HG03139 (cell line): ENCODE data around the gene TKT.
A peak's percentile ranks its signal among the peaks of the same experiment; 100 is the strongest.
"Not testable (repeated sequence)": the region's sequence is repeated elsewhere in the genome, so short reads cannot be mapped to it uniquely, and the experiment has no call there.

Experiments used
- ATAC-seq: cut with Tn5 transposase; IDR thresholded peaks from one replicate; pipeline ENCODE4 v1.9.1; 2021; ENCODE audit not compliant: unreplicated experiment

The TKT gene

DNA sequence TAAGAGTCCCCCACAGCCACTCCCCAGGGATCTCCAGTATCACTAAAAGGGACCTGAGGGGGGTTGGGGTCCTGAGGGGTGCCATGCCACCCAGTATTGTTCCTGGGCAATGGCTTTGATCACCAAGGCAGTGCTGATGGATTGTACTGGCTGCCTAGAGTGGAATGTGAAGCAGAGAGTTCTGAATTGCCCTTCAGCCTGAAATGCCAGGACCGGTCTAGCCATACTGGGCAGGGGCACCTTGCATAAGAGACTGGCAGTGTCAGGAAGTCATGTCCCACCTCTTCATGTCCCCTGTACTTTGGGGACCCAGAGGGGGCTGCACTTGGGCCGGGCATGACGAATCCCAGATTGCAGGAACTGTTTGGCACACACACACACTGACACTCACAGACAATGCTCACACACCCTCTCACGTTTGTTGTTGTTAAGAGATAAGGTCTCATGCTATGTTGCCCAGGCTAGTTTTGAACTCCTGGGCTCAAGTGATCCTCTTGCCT is 4.5 kb upstream of the TKT start:
- ATAC-seq = no peak

DNA sequence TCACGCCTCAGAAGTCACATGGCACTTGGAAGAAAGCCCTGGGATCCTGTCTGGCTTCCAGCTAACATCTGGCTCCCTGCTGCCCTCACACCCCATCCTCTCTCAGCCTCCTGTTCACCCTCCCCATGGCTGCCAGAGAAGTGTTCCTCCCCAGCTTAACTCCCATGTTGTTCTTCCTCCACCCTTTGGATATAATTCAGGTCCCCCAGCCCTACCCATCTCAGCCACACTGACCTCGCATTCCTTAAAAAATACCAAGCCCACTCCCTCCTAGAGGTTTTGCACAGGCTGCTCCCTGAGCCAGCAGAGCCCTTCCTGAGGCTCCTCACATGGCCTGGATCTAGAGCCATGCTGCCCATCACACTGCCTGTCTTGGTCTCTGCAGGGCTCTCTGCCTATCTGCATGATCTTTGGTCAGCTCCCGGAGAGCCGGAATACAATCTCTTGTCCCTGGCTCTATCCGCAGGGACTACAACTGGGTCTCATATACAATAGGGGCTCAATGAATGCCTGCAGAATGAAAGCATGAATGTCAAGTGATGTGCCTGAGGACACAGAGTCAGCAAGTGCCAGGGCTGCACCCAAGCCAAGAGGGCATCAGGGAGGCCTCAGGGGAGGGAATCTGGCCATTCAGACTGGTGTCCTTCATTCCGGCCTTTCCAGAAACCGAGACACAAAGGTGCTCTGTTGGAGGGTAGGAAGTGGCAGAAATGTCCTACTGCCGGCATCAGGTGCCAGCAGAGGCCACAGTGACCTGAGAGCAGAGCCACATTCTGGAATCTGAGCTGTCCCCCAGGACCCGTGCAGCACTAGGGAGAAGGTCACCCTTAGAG is 3.8 kb upstream of the TKT start:
- ATAC-seq = no peak

DNA sequence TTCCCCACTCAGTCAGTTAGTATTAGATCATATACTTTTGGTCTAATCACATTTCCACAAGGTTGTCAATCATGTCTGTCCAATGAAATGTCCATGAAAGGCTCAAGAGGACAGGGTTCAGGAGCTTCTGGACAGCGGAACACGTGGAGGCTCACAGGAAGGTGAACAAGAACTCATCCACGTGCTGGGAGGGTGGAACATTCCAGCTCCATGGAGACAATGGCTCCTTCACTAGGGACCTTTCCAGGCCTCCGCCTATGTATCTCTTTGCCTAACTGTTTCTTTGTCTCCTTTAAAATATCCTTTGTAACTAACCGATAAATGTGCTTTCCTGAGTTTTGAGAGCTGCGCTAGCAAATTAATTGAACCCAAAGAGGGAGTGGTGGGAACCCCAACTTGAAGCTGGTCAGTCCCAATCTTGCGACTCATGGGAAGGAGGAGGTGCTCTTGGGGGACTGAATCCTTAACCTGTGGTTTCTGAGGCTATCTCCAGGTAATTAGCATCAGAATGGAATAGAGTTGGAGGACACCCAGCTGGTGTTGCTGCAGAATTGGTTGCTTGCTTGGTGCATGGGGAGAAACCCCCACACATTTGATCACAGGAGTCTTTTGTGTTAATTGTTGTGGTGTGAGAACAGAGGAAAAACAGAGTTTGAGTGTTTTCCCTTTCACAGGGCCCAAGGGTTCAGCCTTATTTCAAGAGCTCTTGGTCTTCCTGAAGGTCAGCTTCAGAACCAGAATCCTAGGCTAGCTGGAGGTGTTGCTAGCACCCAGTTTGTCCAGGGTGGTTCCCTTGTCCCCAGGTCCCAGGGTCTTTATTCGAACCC is 3.0 kb upstream of the TKT start:
- no peak for ATAC-seq

DNA sequence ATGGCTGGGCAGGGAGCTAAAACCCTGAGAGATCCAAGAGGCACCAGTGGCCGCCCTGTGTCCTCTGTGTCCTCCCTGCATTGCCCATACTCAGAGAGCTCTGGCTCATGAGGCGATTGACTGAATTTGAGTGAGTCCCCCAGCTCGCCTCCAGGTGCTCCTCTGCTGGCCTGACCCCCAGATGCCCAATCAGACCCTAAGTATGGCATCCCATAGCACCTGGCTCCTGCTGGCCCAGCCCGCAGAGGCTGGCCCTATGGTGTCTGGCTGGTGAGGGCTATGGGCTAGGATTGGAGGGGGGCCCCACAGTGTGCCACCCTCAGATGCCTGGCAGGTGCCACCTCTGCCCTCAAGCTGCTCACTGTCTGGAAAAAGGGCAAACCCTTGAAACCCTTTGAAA is 1.6 kb upstream of the TKT start:
- no peak for ATAC-seq

DNA sequence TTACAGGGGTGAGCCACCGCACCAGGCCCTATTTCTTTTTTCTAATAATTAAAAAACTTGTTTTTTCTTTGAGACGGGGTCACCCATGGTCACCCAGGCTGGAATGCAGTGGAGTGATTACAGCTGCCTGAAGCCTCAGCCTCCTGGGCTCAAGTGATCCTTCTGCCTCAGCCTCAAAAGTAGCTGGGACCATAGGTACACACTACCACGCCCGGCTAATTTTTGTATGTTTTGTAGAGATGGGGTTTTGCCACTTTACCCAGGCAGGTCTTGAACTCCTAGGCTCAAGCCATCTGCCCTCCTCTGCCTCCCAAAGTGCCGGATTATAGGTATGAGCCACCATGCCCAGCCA is 858 bp upstream of the TKT start:
- ATAC-seq = no peak

DNA sequence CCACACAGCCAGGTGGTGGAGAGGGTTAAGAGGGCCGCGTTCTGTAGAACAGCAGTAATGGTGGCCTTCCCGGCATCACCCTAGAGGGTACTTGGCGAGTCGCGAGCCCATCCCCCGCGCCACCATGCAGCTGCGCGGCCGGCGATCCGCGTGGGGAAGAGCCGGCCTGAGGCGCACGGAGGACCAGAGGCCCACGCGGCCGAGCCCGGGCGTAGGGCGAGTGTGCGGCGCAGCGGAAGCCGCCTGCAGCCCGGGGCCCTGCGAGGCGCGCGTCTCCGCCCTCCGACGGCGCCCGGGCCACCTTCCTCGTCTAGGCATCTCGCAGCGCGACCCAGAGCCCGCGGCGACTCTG is 423 bp downstream of the TKT start:
- peak; percentile 33 for ATAC-seq

DNA sequence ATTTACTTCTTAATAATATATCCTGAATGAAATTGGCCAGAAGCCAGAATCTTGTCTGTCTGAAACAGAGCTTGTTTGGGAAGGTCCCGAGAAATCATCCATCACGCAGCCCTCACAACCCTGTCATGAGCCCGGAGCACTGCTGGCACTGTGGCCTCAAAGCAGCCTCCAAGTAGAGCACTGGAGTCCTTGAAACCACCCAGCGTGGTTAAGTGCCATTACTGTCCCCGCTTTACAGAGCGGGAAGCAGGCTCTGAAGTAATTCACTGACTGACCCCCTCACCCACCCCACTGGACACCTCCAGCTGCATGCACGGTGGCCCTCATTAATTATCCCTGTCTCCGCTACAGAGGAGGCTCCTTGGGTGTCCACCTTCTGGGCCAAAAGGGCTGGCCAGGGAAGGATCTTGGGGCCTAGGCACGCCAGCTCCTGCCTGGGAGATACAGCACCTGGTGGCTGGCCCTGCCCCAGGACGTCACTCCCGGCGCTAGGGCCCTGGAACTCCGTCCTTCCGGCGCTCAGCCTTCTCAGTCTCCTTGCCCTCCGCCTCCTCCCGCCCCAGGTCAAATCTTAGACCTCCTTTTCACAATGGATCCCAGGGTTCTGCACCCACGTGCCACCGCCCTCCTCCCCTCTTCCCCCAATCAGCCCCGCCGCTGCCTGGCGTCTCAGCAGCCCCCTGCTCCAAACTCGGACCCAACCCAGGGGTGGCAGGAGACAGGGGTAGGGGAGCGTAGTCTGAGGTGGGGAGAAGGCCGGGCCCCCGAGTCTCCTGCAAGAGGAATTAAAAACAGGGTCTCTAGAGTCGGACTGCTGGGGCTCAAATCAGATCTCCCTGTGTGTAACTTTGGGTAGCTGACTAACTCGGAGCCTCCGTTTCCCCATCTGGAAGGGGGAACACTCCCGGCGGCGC is 1.1 kb downstream of the TKT start:
- peak; percentile 49 for ATAC-seq

DNA sequence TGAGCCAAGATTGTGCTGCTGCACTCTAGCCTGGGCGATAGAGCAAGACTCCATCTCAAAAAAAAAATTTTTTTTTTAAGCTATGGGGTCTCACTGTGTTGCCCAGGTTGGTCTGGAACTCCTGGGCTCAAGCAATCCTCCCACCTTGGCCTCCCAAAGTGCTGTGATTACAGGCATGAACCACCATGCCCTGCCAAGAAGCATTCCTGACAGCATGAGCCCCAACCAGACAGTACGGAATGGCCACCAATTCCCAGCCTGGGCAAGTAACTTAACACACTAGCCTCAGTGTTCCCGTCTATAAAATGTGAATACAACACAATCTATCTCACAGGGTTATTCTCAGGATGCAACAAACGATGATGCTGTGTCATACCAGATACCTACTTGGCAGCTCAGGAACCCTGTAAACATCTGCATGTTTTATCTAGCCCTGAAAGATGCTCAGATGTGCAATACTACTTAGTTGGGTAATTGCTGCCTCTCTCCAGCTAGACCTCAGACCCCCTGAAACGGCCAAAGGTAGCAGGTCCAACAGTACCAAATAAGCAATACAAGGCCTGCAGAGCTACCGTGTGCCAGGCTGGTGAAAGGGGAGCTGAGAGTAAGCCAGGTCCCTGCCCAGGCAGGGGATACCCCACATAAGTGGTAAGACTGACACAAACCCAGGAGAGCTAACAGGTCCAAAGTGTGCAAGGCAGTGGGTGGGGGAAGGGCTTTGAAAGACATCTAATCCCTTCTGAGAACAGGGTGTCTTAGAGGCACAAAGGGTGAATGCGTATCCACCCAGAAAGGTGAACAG is 1.9 kb downstream of the TKT start:
- ATAC-seq = no peak

DNA sequence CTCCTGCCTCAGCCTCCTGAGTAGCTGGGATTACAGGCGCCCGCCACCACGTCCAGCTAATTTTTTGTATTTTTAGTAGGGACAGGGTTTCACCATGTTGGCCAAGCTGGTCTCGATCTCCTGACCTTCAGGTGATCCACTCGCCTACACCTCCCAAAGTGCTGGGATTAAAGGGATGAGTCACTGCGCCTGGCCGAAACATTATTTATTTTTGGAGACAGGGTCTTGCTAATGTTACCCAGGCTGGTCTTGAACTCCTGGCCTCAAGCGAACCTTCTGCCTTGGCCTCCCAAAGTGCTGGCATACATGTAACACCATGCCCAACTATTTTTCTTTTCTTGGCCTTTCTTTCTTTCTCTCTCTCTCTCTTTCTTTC is 2.9 kb downstream of the TKT start:
- ATAC-seq = not testable (repeated sequence)

DNA sequence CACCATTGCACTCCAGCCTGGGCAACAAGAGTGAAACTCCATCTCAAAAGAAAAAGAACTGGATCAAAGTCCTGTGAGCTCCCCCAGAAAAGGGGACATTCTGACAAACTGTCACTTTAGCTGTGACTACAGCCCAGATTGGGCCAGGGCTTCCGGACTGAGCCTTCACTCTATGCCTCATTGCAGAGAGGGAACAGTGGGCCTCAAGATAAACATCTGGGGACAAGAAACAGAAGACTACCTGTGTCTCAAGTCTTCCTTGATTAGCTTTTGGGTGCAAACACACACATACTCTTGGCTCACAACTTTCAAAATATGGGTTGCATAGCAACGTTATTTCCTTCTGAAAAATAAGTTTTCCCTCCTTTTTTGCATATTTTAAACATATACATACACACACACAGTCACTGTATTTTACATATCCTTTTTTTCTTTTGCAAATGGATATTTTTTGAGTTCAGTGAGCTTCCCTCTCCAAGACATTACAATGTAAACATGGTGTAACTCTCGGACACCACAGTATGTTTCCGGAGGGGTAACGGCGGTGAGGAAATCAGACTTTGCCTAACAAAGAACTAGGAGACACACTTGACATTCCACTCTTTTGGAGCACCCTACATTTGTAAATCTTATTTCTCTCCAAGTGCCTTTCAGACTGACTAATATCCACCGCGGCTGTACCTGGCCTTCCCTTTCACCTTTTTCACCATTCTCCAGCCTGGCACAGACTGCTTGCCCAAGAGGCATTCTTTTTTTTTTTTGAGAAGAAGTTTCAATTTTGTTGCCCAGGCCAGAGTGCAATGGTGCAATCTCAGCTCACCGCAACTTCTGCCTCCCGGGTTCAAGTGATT is 3.5 kb downstream of the TKT start:
- no peak for ATAC-seq

DNA sequence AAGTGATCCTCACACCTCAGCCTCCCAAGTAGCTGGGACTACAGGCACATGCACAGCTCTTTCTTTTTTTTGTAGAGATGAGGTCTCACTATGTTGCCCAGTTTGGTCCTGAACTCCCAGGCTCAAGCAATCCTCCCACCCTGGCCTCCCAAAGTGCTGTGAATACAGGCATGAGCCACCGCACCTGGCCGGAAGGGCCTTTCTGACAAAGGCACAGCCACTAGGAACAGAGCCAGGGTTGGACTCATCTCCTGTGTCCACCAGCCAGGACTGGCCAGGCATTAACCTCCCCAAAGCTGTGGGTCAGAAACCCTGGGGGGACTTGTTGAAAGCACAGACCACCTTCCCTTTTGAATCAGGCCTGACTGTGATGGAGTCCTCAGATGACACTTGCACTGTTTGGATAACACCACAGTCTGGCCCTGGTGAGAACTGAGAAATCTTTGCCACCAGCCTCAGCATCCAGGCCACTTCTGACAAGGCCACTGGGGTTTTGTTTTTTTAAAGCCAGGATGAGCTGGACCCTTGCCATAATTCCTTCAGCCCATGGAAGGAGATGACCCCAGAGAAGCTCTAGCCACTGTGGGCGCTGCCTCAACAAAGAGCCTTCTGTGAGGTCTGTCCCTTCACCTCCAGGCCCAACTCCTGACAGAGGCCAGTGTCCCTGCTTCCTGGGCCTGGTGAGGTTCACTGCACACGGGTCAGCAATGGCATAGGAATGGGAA is 4.8 kb downstream of the TKT start:
- ATAC-seq = no peak

DNA sequence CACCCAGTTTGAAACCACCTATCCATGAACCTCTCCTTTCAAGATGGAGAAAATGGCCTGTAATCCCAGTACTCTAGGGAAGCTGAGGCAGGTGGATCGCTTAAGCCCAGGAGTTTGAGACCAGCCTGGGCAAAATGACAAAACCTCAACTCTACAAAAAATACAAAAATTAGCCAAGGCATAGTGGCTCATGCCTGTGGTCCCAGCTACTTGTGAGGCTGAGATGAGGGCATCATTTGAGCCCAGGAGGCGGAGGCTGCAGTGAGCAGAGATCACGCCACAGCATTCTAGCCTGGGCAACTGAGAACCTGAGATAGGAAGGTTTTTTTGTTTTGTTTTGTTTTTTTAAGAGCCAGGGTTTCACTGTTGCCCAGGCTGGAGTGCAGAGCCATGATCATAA is 5.4 kb downstream of the TKT start:
- no peak for ATAC-seq

DNA sequence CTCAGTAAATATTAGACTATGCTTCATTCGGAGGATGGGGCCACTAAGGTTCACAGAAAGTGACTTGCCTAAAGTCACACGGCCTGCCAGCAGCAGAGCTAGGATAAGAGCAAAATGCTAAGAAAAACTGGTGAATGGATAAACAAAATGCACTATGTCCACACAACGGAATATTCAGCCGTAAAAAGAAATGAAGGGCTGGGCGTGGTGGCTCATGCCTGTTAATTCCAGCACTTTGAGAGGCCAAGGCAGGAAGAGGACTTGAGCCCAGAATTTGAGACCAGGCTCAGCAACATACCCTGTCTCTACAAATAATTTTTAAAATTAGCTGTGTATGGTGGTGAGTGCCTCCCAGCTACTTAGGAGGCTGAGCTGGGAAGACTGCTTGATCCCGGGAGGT is 7.7 kb downstream of the TKT start:
- no peak for ATAC-seq

DNA sequence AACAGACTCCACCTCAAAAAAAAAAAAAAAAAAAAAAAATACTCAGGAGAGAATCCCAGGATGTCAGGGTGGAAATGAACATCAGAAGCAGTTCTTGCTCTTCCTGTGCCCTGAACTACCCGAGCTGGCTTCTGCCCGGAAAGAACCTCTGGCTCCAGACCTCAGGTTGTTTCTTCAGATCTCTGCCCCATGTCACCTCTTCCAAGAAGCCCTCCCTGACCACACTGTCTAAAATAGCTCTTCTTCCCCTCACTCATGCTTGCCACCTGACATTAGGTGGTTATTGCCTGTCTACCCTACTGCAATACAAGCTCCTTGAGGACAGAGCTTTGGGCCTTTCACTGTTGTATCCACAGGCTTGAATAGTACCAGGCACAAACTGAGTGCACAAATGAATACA is 8.2 kb downstream of the TKT start:
- no peak for ATAC-seq

DNA sequence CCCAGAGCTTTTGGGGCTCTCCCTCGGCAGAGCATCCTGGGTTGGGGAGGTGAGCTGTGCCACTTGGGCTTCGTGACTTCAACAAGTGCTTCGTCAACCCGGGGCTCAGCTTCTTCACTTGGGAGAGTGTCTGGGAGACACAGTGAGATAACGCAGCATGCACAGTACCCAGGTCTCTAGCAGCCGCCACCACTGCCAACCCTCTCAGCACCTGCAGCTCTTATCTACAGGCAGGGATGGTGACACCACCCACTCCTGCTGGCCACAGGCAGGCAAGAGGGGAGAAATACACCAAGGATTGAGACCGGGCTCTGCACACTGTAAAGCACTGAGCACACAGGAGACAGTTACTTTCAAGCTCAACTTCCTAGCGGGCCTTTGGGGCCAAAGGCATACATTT is 11.6 kb downstream of the TKT start:
- ATAC-seq = no peak

DNA sequence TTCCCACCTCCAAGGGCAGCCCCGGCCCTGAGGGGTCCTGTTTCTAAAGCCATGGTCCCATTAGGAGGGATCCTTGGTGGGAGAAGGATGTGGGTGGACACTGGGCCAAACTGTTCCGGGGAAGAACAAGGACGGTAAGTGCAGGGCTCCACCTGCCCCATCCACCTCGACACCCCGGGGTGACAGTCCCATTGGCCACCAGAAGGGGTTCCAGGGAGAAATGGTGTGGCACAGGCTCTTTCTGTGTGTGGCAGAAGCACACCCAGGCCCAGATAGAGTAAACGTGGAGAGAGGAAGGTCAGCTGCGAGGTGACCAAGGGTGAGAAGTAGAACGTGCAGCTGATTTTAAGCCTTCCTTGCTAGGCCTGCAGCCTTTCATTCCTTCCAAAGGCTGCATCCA is 12.0 kb downstream of the TKT start:
- no peak for ATAC-seq

DNA sequence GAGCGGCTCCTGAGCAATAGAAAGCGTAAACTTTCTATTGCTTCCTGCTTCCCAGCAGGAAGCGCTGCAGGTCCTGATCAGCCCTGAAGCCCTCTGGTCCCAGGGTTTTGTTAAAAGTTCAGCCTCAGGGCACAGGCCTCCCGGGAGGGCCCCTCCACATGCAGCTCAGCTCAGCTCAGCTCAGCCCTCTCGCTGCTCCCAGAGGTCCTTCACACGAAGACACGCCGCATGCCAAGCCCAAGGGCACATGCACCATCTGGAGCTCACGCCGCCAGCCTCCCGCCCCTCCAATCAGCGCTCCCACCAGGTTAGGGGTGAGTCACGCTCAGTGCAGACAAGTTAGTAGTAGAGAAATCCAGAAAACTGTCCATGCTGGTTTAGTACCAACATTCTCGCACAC is 12.7 kb downstream of the TKT start:
- ATAC-seq = no peak

DNA sequence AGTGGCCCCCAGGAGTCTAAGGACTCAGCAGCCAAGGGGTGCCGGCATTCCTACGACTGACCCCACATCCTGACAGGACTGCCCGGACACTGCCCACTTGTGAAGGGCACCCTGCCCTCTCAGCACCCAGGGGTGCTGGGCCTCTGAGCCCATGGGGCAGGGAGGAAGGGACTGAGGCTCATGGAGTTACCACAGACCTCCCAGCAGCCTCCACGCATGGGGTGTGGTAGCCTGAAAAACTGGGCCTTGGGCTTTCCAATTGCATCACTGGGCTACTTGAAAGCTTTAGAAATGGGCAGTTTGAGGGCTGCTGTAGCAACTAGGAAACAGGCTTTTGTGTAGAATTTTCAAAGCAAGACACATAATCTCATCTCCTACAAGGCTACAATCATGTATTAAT is 13.2 kb downstream of the TKT start:
- no peak for ATAC-seq

DNA sequence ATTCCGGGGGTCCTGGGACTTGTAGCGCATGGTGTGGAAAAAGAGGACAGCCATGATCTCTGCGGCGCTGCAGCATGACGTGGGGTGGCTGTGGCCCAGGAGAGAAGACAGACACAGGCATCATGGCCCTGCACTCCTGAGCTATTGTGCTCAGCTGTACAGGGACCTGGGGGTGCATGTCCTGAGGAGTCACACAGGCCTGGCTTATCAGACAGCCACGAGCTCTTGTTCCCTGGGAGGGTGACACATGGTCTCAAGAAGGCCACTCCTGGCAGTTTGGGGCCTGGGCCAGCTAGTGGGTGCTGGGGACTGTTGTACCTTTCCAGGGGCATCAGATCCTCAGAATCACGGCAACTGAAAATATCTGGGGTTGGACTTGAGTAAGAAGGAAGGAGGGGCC is 13.7 kb downstream of the TKT start:
- ATAC-seq = no peak
